Measurements from ENCODE around the gene LRRTM3.

- TF ChIP-seq POLR2A (IDR thresholded peaks at IDR 0.05; ENCODE audit: extremely low read depth, insufficient read length): no peak
- TF ChIP-seq, protein P1, sequence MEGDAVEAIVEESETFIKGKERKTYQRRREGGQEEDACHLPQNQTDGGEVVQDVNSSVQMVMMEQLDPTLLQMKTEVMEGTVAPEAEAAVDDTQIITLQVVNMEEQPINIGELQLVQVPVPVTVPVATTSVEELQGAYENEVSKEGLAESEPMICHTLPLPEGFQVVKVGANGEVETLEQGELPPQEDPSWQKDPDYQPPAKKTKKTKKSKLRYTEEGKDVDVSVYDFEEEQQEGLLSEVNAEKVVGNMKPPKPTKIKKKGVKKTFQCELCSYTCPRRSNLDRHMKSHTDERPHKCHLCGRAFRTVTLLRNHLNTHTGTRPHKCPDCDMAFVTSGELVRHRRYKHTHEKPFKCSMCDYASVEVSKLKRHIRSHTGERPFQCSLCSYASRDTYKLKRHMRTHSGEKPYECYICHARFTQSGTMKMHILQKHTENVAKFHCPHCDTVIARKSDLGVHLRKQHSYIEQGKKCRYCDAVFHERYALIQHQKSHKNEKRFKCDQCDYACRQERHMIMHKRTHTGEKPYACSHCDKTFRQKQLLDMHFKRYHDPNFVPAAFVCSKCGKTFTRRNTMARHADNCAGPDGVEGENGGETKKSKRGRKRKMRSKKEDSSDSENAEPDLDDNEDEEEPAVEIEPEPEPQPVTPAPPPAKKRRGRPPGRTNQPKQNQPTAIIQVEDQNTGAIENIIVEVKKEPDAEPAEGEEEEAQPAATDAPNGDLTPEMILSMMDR (IDR thresholded peaks at IDR 0.05; ENCODE audit: low read depth, low read length): no peak
These were observed 89.4 kb downstream of the LRRTM3 start for GRCh38 chr10:67015225-67015624.

Measured in NB4 (cell line).